GM21619 (cell line): ENCODE measurements around the gene TRPM8.

ENCODE experiments used
- ATAC-seq: cut with Tn5 transposase; IDR thresholded peaks from one replicate; pipeline ENCODE4 v1.9.1; 2021; ENCODE audit not compliant: unreplicated experiment

Gene TRPM8

GRCh38 chr2:234033885-234034284, 116.7 kb downstream of the TRPM8 start:
- no peak for ATAC-seq

GRCh38 chr2:234038076-234038802, 121.1 kb downstream of the TRPM8 start:
- no peak for ATAC-seq

GRCh38 chr2:234044157-234044556, 127.0 kb downstream of the TRPM8 start:
- ATAC-seq: no peak

- no peak for ATAC-seq
Observed at GRCh38 chr2:234046521-234046920, 129.3 kb downstream of the TRPM8 start.

GRCh38 chr2:234047361-234047760, 130.2 kb downstream of the TRPM8 start:
- ATAC-seq: no peak

GRCh38 chr2:234048049-234048448, 130.9 kb downstream of the TRPM8 start:
- ATAC-seq: no peak

GRCh38 chr2:234050455-234051135, 133.4 kb downstream of the TRPM8 start, which contains the start of gene SPP2:
SPP2 (plus strand) TSS chr2:234050702; CDS start chr2:234050787, 85 bp downstream.
- no peak for ATAC-seq

GRCh38 chr2:234051374-234052070, 134.3 kb downstream of the TRPM8 start:
- ATAC-seq: no peak

GRCh38 chr2:234058881-234059280, 141.7 kb downstream of the TRPM8 start:
- ATAC-seq: no peak

GRCh38 chr2:234060236-234060635, 143.1 kb downstream of the TRPM8 start:
- ATAC-seq: no peak

- no peak for ATAC-seq
Observed at GRCh38 chr2:234061624-234062257, 144.6 kb downstream of the TRPM8 start.

- ATAC-seq: no peak
Observed at GRCh38 chr2:234066587-234066986, 149.4 kb downstream of the TRPM8 start.
